GM13976 (cell line): ENCODE results near the gene BCL6B.
"Not testable (repeated sequence)": the region's sequence is repeated elsewhere in the genome, so short reads cannot be mapped to it uniquely, and the experiment has no call there.

Source experiments
- DNase-seq: peaks from one replicate; pipeline ENCODE4 v3.0.0; 2012; ENCODE audit warnings: low spot score
- CTCF ChIP-seq: IDR thresholded peaks from 2 replicates; pipeline ENCODE4 v1.5.1; 2012; ENCODE audit warnings: borderline replicate concordance, mild to moderate bottlenecking; ENCODE audit not compliant: insufficient read depth; ENCODE audit errors: extremely low read depth, missing control alignments, control extremely low read depth
- in situ Hi-C: fragments of 300-500 bp; cut with MboI; formaldehyde crosslinking; loops from one replicate; pipeline ENCODE4 v1.12.0; 2022; ENCODE audit warnings: low sequenced_read_pairs, mixed read lengths, inconsistent platforms; ENCODE audit not compliant: unreplicated experiment

BCL6B gene

GRCh38 chr17:7022781-7023571 lies at the start of gene BCL6B:
Gene BCL6B, plus strand, starts transcription at chr17:7023050. Its CDS starts 622 bp downstream, at chr17:7023672.
- no peak for DNase-seq
- in situ Hi-C loops = loop anchor here (25.0 kb wide), 1 partner anchor 361 kb away; the partner anchor contains the start of genes C17orf100 and MED31
- no peak for TF ChIP-seq CTCF

- DNase-seq, in situ Hi-C loops: not testable (repeated sequence)
Observed at GRCh38 chr17:6979440-6979839, 43.4 kb upstream of the BCL6B start.

- TF ChIP-seq CTCF = no peak
- in situ Hi-C loops = no loop called here
- no peak for DNase-seq
Observed at GRCh38 chr17:6981426-6981825, 41.4 kb upstream of the BCL6B start.

- DNase-seq = no peak
- in situ Hi-C loops = no loop called here
- TF ChIP-seq CTCF = no peak
Observed at GRCh38 chr17:6985266-6985665, 37.6 kb upstream of the BCL6B start.

GRCh38 chr17:6986676-6987075 lies 36.2 kb upstream of the BCL6B start:
- no peak for TF ChIP-seq CTCF
- in situ Hi-C loops = no loop called here
- no peak for DNase-seq

- in situ Hi-C loops = no loop called here
Observed at GRCh38 chr17:6989779-6990178, 33.1 kb upstream of the BCL6B start.

GRCh38 chr17:6993613-6994056 lies 29.2 kb upstream of the BCL6B start:
- in situ Hi-C loops, DNase-seq: not testable (repeated sequence)

More at GRCh38 chr17:6989779-6990178, 33.1 kb upstream of the BCL6B start:
- TF ChIP-seq CTCF = no peak
- no peak for DNase-seq

GRCh38 chr17:6994118-6994598 lies 28.7 kb upstream of the BCL6B start:
- no peak for TF ChIP-seq CTCF
- DNase-seq = no peak
- in situ Hi-C loops = no loop called here
